ENCODE measurements around the gene DPP10. TPM values are rescaled to one million over a fixed set of nuclear protein-coding genes. Genes with fewer than 3 reads are reported as not detected.

Gene DPP10
- total RNA-seq, 4 donors from 2014 or later, result 1.9 to 4.6 (median 3.9) TPM

GRCh38 chr2:115796078-115796477 lies 1353.6 kb downstream of the DPP10 start:
- H3K9me3 ChIP-seq, result no peaks in the 10 kb centered on the region
- no peaks in the 10 kb centered on the region for H3K27me3 ChIP-seq
- 69 to 72% methylated on average over 3 of the region's 3 CpGs for WGBS, 2 donors (ENCODE audit: low coverage in 1 of 2)
- no peak overlapping the region for H3K4me3 ChIP-seq
- no peak for ATAC-seq
- TF ChIP-seq EP300 (IDR thresholded peaks at IDR 0.05) (no peak), POLR2AphosphoS5 (IDR thresholded peaks at IDR 0.05) (no peak), POLR2A (IDR thresholded peaks at IDR 0.05) (no peak), CTCF (IDR thresholded peaks at IDR 0.05) (no peak)
- H3K36me3 ChIP-seq, result no peaks in the 10 kb centered on the region
- no peaks in the 10 kb centered on the region for H3K4me1 ChIP-seq
- no peak overlapping the region for H3K27ac ChIP-seq

GRCh38 chr2:115807276-115807675 lies 1364.8 kb downstream of the DPP10 start:
- 37 to 78% methylated on average over 2 to 3 of the region's 3 CpGs for WGBS, 2 donors (ENCODE audit: low coverage in 1 of 2)
- Histone ChIP-seq H3K4me1 (no peaks in the 10 kb centered on the region), H3K27ac (no peak overlapping the region), H3K36me3 (no peaks in the 10 kb centered on the region), H3K27me3 (no peaks in the 10 kb centered on the region), H3K4me3 (no peak overlapping the region), H3K9me3 (no peaks in the 10 kb centered on the region)
- no peak for ATAC-seq
- TF ChIP-seq POLR2AphosphoS5 (IDR thresholded peaks at IDR 0.05) (no peak), CTCF (IDR thresholded peaks at IDR 0.05) (no peak)

- no peak overlapping the region for H3K4me3 ChIP-seq
- H3K4me1 ChIP-seq, result no peaks in the 10 kb centered on the region
- TF ChIP-seq CTCF (IDR thresholded peaks at IDR 0.05) (no peak), POLR2A (IDR thresholded peaks at IDR 0.05) (no peak), POLR2AphosphoS5 (IDR thresholded peaks at IDR 0.05) (no peak), EP300 (IDR thresholded peaks at IDR 0.05) (no peak)
- H3K9me3 ChIP-seq, result no peaks in the 10 kb centered on the region
- no peaks in the 10 kb centered on the region for H3K36me3 ChIP-seq
- WGBS, 2 donors (ENCODE audit: low coverage in 1 of 2), result 69% methylated on average over 1 of the region's 1 CpG; no CpG with 5 or more reads in 1 of the 2 donors
- no peaks in the 10 kb centered on the region for H3K27me3 ChIP-seq
- ATAC-seq, result no peak
- H3K27ac ChIP-seq, result no peak overlapping the region
These were observed 1383.5 kb downstream of the DPP10 start for GRCh38 chr2:115825912-115826311.

- no peak for TF ChIP-seq POLR2A (IDR thresholded peaks at IDR 0.05)
- no peak for TF ChIP-seq EP300 (IDR thresholded peaks at IDR 0.05)
- no peak for TF ChIP-seq POLR2AphosphoS5 (IDR thresholded peaks at IDR 0.05)
- no peak for TF ChIP-seq CTCF (IDR thresholded peaks at IDR 0.05)
- Histone ChIP-seq H3K27me3 (no peaks in the 10 kb centered on the region), H3K4me1 (no peaks in the 10 kb centered on the region), H3K4me3 (no peak overlapping the region), H3K36me3 (no peaks in the 10 kb centered on the region), H3K9me3 (no peaks in the 10 kb centered on the region), H3K27ac (no peak overlapping the region)
- ATAC-seq, result no peak
- WGBS, 2 donors (ENCODE audit: low coverage in 1 of 2), result 84 to 86% methylated on average over 5 of the region's 5 CpGs
These were observed 1390.8 kb downstream of the DPP10 start for GRCh38 chr2:115833196-115833595.

GRCh38 chr2:115838539-115838938 lies 1396.1 kb downstream of the DPP10 start:
- TF ChIP-seq POLR2A (IDR thresholded peaks at IDR 0.05) (no peak), CTCF (IDR thresholded peaks at IDR 0.05) (no peak), EP300 (IDR thresholded peaks at IDR 0.05) (no peak), POLR2AphosphoS5 (IDR thresholded peaks at IDR 0.05) (no peak)
- ATAC-seq, result no peak
- Histone ChIP-seq H3K27ac (no peak overlapping the region), H3K36me3 (no peaks in the 10 kb centered on the region), H3K4me3 (no peak overlapping the region), H3K4me1 (no peaks in the 10 kb centered on the region), H3K9me3 (no peaks in the 10 kb centered on the region), H3K27me3 (no peaks in the 10 kb centered on the region)
- 57 to 78% methylated on average over 2 of the region's 2 CpGs for WGBS, 2 donors (ENCODE audit: low coverage in 1 of 2)
